Putamen (tissue), 1 donor: Measurements from ENCODE around the gene RAPGEF4.
"Not testable (repeated sequence)": the region's sequence is repeated elsewhere in the genome, so short reads cannot be mapped to it uniquely, and the experiment has no call there.

Source experiments
- DNase-seq: peaks from one replicate; pipeline ENCODE4 v3.0.0-alpha.2; 2016; ENCODE audit warnings: low spot score

RAPGEF4 gene

GRCh38 chr2:173064151-173064805, 328.6 kb downstream of the RAPGEF4 start:
- no peak for DNase-seq

DNA sequence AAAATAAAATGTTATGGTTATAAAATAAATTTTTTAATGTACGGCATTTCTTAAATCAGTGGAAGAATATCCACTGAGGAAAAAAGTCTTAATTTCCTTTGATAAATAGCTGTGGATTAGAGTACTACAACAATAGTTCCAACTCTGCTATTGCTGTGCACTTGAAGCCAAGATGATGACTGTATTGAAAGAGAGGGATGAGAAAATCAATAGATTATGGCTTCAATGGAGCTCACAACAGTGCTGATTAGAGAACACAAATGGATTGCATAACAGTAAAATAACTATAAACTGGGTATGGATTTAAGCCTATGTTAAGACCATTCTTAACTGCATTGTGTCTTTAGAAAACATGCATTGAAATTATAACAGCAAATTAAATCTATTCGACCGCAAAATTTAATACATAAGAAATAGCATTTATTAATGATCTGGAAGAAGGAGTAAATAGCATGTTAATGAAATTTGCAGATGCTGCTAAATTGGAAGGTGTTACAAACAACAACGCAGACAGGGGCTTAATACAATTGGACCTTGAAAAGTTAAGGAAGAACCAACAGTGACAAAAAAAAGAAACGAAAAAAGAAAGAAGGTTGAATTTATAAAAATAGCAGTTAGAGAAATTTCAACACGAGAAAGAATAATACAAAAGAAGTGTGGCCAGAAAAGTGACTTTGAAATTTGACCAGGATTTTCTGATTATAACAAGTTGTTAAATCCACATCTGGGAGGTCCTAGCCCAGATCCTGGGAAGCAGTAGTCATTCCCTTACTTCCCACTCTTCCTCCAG, 331.4 kb downstream of the RAPGEF4 start:
- no peak for DNase-seq

DNA sequence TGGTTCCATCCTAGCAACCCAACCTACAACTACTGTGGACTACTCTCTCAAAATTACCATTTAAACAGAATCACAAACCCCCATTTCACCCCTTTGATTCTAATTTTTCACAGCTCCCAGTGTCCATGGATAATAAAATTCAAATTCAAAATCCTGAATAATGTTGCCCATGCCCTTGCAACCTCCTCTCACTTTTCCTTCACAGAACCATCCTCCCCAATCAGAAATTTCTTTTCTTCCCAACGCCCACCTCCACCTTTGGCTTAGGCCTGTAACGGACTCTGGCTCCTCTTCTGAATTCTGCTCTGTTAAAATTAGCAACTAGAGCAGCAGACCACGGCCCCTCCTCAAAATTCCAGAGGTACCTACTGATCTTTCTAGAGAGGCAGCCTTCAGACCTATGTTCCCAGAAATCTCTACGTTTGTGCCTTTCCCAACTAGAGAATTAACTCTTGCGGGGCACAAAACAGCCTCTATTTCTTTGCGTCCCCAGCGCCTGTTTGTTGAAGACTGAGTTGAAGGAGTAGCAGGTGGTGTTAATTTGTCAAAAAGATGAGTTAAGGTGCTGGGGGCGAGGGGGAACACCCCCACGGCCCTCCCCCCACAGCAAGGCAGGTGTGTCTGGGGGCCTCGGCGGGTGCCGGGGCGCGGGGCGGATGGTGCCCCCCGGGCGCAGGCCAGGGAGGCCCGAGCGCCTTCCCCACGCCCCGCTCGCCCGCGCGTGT, 339.6 kb downstream of the RAPGEF4 start:
- no peak for DNase-seq

DNA sequence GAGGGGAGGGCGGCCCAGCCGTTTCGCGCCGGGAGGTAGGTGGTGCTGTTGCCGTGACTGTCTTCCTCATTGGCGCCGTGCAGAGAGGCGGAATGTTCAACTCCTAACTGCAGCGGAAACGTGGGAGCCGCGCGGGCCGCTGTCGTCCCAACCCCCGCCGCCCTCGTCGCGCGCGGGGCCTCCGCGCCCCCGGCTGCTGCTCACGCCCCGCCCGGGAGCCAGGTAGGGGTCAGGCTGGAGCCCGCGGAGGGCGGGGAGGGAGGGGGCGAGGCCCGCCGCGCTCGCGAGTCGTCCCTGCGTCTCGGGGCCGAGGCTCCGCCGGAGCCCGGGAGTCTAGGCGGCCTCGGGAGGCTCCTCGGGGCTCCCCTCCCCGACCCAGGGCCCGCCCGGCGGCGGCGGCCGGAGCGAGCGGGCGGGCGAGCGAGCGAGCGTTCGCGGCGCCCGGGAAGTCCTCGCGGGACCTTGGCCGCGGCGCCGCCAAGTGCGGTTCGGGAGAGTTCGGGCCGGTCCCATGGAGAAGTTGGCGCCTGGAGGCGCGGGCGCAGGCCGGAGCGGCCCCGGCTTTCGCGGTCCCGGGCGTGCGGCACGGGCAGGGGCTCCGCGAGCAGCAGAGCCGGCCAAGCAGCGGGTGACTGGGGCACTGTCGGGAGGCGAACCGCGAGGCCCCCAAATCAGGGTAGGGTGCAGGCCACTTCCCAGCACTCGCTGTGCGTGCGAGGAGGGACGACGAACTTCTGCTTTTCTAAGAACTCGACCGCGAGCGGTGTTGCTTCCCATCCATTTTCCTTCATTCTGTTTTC, 340.3 kb downstream of the RAPGEF4 start, which contains the start of gene MAP3K20:
Gene MAP3K20, plus strand, starts transcription at position 66 of the 800 bp plus-strand sequence. CDS start 15,186 bp downstream, outside the sequence.
- DNase-seq, result peak; percentile 42

DNA sequence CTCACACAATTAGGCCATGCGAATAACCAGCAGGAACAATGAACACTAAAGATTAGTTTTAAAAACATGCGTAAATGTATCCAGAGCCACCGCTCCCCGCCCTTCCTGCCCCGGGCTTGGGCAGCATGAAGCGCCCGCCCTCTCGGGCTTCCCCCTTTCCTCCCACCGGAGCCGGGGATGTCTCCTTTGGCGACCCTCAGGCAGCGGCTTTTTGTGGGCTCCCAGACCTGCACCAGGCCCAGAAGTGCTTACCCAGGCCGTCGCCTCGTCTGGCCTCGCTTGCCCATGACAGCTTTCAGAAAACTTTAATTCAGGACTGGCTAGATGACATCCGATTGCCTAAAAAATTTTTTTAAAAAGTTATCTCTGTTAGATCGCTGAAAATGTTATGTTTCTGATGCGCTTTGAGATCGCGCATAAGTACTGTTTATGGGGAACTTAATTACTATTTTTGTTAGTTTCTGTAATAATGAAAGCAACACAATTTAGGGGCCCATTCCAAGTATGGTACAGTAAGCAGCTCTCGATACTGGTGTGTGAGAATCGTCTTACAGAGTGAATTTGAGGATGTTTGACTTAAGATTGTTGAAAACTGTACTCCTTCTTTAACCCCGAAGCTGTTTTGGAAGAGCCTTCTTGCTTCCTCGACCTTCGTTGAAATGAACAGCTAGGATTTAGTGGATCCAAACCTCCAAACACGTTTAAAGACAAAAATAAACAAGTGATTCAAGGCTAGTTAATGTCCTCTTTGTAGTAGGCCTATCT, 341.1 kb downstream of the RAPGEF4 start:
- no peak for DNase-seq

GRCh38 chr2:173077506-173078177, 342.0 kb downstream of the RAPGEF4 start:
- DNase-seq, result no peak

DNA sequence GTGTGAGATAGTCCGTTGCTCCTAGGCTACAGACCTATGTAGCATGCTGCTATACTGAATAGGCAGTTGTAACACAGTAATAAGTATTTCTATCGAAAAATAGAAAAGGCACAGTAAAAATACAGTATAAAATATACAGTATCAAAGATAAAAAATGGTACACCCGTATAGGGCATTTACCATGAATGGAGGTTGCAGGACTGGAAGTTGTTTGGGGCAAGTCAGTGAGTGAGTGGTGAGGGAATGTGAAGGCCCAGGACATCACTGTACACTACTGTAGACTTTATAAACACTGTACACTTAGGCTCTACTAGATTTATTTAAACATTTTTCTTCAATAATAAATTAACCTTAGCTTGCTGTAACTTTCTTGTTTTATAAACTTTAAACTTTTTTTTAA, 343.5 kb downstream of the RAPGEF4 start:
- DNase-seq, result no peak

- DNase-seq, result no peak
Observed at GRCh38 chr2:173079973-173080860, 344.6 kb downstream of the RAPGEF4 start.

GRCh38 chr2:173086518-173087213, 351.0 kb downstream of the RAPGEF4 start:
- DNase-seq, result no peak

GRCh38 chr2:173087214-173087581, 351.6 kb downstream of the RAPGEF4 start:
- DNase-seq, result no peak

- DNase-seq, result no peak
Observed at GRCh38 chr2:173087793-173088496, 352.3 kb downstream of the RAPGEF4 start.

DNA sequence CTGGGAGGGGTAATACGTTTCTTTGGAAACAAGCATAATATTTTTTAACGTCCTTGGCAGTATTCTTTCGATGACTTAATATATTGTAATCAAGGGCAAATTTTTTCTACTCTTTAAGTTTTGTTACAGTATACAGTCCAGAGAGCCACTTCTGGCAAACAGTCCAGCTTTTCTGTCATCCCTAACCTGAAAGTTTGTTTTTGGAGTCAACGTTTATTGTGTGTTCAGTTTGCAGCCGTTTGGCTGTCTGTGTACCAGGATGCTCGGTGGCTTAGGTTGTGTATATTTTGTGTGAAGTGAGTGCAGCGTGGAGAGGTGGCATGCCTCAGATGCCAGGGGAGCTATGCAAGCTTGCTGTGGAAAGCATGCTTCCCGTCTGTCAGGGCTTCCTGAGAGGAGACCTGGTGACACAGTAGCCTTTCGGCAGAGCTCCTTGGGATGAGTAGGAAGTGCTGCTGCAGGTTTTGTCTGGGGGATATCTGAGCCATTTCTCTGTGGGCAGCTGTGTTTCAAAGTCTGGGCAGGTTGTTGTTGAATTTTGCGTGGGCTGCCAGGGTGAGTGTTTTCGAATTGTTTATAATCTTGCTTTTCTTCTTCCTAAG, 354.7 kb downstream of the RAPGEF4 start:
- DNase-seq, result no peak

GRCh38 chr2:173090973-173091660, 355.5 kb downstream of the RAPGEF4 start:
- no peak for DNase-seq

GRCh38 chr2:173091910-173092309, 356.3 kb downstream of the RAPGEF4 start:
- no peak for DNase-seq

GRCh38 chr2:173092844-173093402, 357.3 kb downstream of the RAPGEF4 start:
- DNase-seq, result no peak

- DNase-seq, result not testable (repeated sequence)
Observed at GRCh38 chr2:173093617-173094016, 358.0 kb downstream of the RAPGEF4 start.

- no peak for DNase-seq
Observed at GRCh38 chr2:173094731-173095130, 359.1 kb downstream of the RAPGEF4 start.
